NOMO-1 treated with dmso at 0.1 percent for 144 hours (cell line): ENCODE measurements around the gene PAXIP1.

Experiments
- DNase-seq: peaks from one replicate; lab custom pipeline; 2025; ENCODE audit not compliant: unreplicated experiment; lab: John Stamatoyannopoulos, UW

The PAXIP1 gene

GRCh38 chr7:154896076-154896475 lies 106.8 kb downstream of the PAXIP1 start:
- DNase-seq, result no peak
